SU-DHL-6 (cell line): ENCODE data around the gene GAGE12J.

Experiments
- H2AFZ ChIP-seq: fragments of 200-600 bp; sonication (generic); 2 replicates; pipeline ENCODE4 v1.6.1; 2014; ENCODE audit warnings: low read depth, mild to moderate bottlenecking, moderate library complexity, mixed read lengths, antibody characterized with exemption, low read length; ENCODE audit not compliant: severe bottlenecking
- H3F3A ChIP-seq: fragments of 200-600 bp; shearing (Covaris generic); 2 replicates; pipeline ENCODE4 v1.6.0; 2016; ENCODE audit warnings: antibody characterized with exemption, mild to moderate bottlenecking; ENCODE audit not compliant: insufficient read depth
- H3K27ac ChIP-seq: fragments of 200-600 bp; sonication (generic); 2 replicates; pipeline ENCODE4 v1.5.1; 2016; ENCODE audit warnings: low read depth, mild to moderate bottlenecking, low read length, moderate library complexity, mixed read lengths
- H3K27me3 ChIP-seq: fragments of 200-600 bp; sonication (generic), shearing (Covaris generic); 2 replicates; pipeline ENCODE4 v1.6.0; 2014; ENCODE audit warnings: mild to moderate bottlenecking, low read length
- H3K36me3 ChIP-seq: fragments of 200-600 bp; sonication (generic); 2 replicates; pipeline ENCODE4 v1.6.1; 2014; ENCODE audit warnings: mild to moderate bottlenecking, low read length, mixed read lengths
- H3K4me2 ChIP-seq: fragments of 300-600, 200-600 bp; shearing (Covaris generic), sonication (generic); 2 replicates; pipeline ENCODE4 v1.6.0; 2014; ENCODE audit warnings: low read length, low read depth, mild to moderate bottlenecking; ENCODE audit not compliant: poor library complexity, severe bottlenecking
- H3K4me3 ChIP-seq: fragments of 200-600 bp; sonication (generic); 2 replicates; pipeline ENCODE4 v1.5.1; 2014; ENCODE audit warnings: antibody characterized with exemption, low read length, mild to moderate bottlenecking, mixed read lengths; ENCODE audit not compliant: insufficient read depth, poor library complexity, severe bottlenecking
- H3K79me2 ChIP-seq: fragments of 200-600 bp; sonication (generic); 2 replicates; pipeline ENCODE4 v1.6.1; 2014; ENCODE audit warnings: mild to moderate bottlenecking, low read length, moderate library complexity; ENCODE audit not compliant: insufficient read depth
- H3K9ac ChIP-seq: fragments of 200-600 bp; sonication (generic); 2 replicates; pipeline ENCODE4 v1.7.0; 2014; ENCODE audit warnings: mild to moderate bottlenecking, low read length
- H3K9me2 ChIP-seq: fragments of 200-600 bp; sonication (generic); replicated peaks from 2 replicates; pipeline ENCODE4 v1.6.1; 2014; ENCODE audit warnings: low read length; ENCODE audit not compliant: insufficient read depth
- H3K9me3 ChIP-seq: fragments of 200-600 bp; sonication (generic); 2 replicates; pipeline ENCODE4 v1.6.1; 2014; ENCODE audit warnings: low read length, mixed read lengths; ENCODE audit not compliant: insufficient read depth
- H4K20me1 ChIP-seq: fragments of 200-600 bp; sonication (generic); 2 replicates; pipeline ENCODE4 v1.6.1; 2014; ENCODE audit warnings: low read depth, mild to moderate bottlenecking, antibody characterized with exemption, low read length, moderate library complexity, mixed read lengths
- EZH2phosphoT487 ChIP-seq: fragments of 200-600 bp; sonication (generic), shearing (Covaris generic); conservative IDR thresholded peaks from 2 replicates; pipeline ENCODE4 v1.6.1; 2018; ENCODE audit warnings: mild to moderate bottlenecking, antibody characterized with exemption, low read length, moderate library complexity, mixed read lengths
- TF ChIP-seq, protein P1 (sequence below): fragments of 200-600 bp; sonication (generic); IDR thresholded peaks from one replicate; pipeline ENCODE4 v1.5.1; 2017; ENCODE audit warnings: antibody characterized with exemption, mild to moderate bottlenecking, low read length, moderate library complexity; ENCODE audit not compliant: insufficient read depth, poor library complexity, severe bottlenecking

Gene GAGE12J

GRCh38 chrX:49287665-49288064 is 34.2 kb upstream of the GAGE12J start:
- Histone ChIP-seq H3K4me2 (no peak overlapping the region), H3F3A (no peaks in the 10 kb centered on the region), H2AFZ (no peak overlapping the region), H3K9ac (no peak overlapping the region), H3K9me2 (no peaks in the 10 kb centered on the region), H3K9me3 (no peaks in the 10 kb centered on the region), H3K79me2 (no peaks in the 10 kb centered on the region), H3K36me3 (no peaks in the 10 kb centered on the region), H4K20me1 (no peaks in the 10 kb centered on the region), H3K27ac (no peak overlapping the region), H3K4me3 (no peak overlapping the region), H3K27me3 (no peaks in the 10 kb centered on the region)
- no peak for TF ChIP-seq EZH2phosphoT487
- TF ChIP-seq, protein P1, sequence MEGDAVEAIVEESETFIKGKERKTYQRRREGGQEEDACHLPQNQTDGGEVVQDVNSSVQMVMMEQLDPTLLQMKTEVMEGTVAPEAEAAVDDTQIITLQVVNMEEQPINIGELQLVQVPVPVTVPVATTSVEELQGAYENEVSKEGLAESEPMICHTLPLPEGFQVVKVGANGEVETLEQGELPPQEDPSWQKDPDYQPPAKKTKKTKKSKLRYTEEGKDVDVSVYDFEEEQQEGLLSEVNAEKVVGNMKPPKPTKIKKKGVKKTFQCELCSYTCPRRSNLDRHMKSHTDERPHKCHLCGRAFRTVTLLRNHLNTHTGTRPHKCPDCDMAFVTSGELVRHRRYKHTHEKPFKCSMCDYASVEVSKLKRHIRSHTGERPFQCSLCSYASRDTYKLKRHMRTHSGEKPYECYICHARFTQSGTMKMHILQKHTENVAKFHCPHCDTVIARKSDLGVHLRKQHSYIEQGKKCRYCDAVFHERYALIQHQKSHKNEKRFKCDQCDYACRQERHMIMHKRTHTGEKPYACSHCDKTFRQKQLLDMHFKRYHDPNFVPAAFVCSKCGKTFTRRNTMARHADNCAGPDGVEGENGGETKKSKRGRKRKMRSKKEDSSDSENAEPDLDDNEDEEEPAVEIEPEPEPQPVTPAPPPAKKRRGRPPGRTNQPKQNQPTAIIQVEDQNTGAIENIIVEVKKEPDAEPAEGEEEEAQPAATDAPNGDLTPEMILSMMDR = no peak

DNA sequence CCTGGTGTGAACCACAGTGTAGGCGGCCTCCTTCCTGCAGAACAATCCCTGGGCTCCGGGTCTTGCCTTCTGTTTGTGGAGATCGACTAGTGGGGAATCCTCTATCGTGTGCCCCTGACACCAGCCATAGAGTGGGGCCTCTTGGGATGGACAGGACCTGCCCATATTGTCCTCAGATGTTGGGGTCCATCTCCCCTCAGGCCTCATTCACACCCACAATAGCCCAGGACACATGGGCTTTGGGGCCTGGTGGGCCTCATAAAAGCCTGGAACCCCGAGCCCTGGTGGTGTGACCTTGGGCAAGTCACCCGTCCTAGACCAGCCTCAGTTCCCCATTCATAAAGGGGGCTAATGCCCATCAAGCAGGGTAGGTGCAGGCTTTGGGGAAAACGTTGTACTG is 31.6 kb upstream of the GAGE12J start:
- Histone ChIP-seq H3K4me2 (no peak overlapping the region), H3K79me2 (no peaks in the 10 kb centered on the region), H2AFZ (no peak overlapping the region), H3K36me3 (no peaks in the 10 kb centered on the region), H3K9me2 (no peaks in the 10 kb centered on the region), H3K27me3 (no peaks in the 10 kb centered on the region), H3K27ac (no peak overlapping the region), H3K9ac (no peak overlapping the region), H3F3A (no peaks in the 10 kb centered on the region), H3K9me3 (no peaks in the 10 kb centered on the region), H3K4me3 (no peak overlapping the region), H4K20me1 (no peaks in the 10 kb centered on the region)
- TF ChIP-seq, protein P1 = no peak
- TF ChIP-seq EZH2phosphoT487 = no peak

GRCh38 chrX:49291615-49292337 is 30.1 kb upstream of the GAGE12J start:
- Histone ChIP-seq H3K79me2 (no peaks in the 10 kb centered on the region), H3K36me3 (no peaks in the 10 kb centered on the region), H2AFZ (no peak overlapping the region), H3K9ac (no peak overlapping the region), H3K27ac (no peak overlapping the region), H3F3A (no peaks in the 10 kb centered on the region), H4K20me1 (no peaks in the 10 kb centered on the region), H3K4me3 (no peak overlapping the region), H3K9me2 (no peaks in the 10 kb centered on the region), H3K27me3 (no peaks in the 10 kb centered on the region), H3K4me2 (no peak overlapping the region), H3K9me3 (no peaks in the 10 kb centered on the region)
- TF ChIP-seq, protein P1 = peak; percentile 62
- no peak for TF ChIP-seq EZH2phosphoT487
